ENCODE results near the gene PXMP2. TPM values are rescaled to one million over a fixed set of nuclear protein-coding genes. Genes with fewer than 3 reads are reported as not detected.

Gene PXMP2
- total RNA-seq, 1 donor from 2014 or later: 18.6 TPM

- TF ChIP-seq CTCF (IDR thresholded peaks at IDR 0.05; ENCODE audit: unreplicated experiment): no peak
- Mint-ChIP-seq H3K27ac (ENCODE audit: unreplicated experiment) (peak overlapping the region; percentile 42), H3K27me3 (ENCODE audit: unreplicated experiment) (peaks cover 25% of the 10 kb centered on the region), H3K9me3 (ENCODE audit: unreplicated experiment) (no peaks in the 10 kb centered on the region), H3K4me1 (ENCODE audit: unreplicated experiment) (peaks cover 3% of the 10 kb centered on the region), H3K36me3 (ENCODE audit: low read depth, unreplicated experiment) (peaks cover 81% of the 10 kb centered on the region), H3K4me3 (ENCODE audit: unreplicated experiment) (peak overlapping the region; percentile 65)
- DNase-seq (ENCODE audit: low spot score): no peak
These were observed 42.3 kb downstream of the PXMP2 start for GRCh38 chr12:132729541-132730320.

- TF ChIP-seq CTCF (IDR thresholded peaks at IDR 0.05; ENCODE audit: unreplicated experiment): no peak
- Mint-ChIP-seq H3K4me3 (ENCODE audit: unreplicated experiment) (no peak overlapping the region), H3K27ac (ENCODE audit: unreplicated experiment) (peak overlapping the region; percentile 42), H3K27me3 (ENCODE audit: unreplicated experiment) (peaks cover 25% of the 10 kb centered on the region), H3K36me3 (ENCODE audit: low read depth, unreplicated experiment) (peaks cover 83% of the 10 kb centered on the region), H3K9me3 (ENCODE audit: unreplicated experiment) (no peaks in the 10 kb centered on the region), H3K4me1 (ENCODE audit: unreplicated experiment) (peaks cover 3% of the 10 kb centered on the region)
- DNase-seq (ENCODE audit: low spot score): no peak
These were observed 43.0 kb downstream of the PXMP2 start for GRCh38 chr12:132730353-132730752.

- peaks cover 3% of the 10 kb centered on the region for H3K4me1 Mint-ChIP-seq (ENCODE audit: unreplicated experiment)
- H3K4me3 Mint-ChIP-seq (ENCODE audit: unreplicated experiment): peak overlapping the region; percentile 43
- DNase-seq (ENCODE audit: low spot score): no peak
- H3K27ac Mint-ChIP-seq (ENCODE audit: unreplicated experiment): no peak overlapping the region
- H3K9me3 Mint-ChIP-seq (ENCODE audit: unreplicated experiment): no peaks in the 10 kb centered on the region
- peaks cover 81% of the 10 kb centered on the region for H3K36me3 Mint-ChIP-seq (ENCODE audit: low read depth, unreplicated experiment)
- no peak for TF ChIP-seq CTCF (IDR thresholded peaks at IDR 0.05; ENCODE audit: unreplicated experiment)
- H3K27me3 Mint-ChIP-seq (ENCODE audit: unreplicated experiment): peaks cover 25% of the 10 kb centered on the region
These were observed 44.2 kb downstream of the PXMP2 start for GRCh38 chr12:132731574-132731973.

GRCh38 chr12:132734206-132734605 is 46.8 kb downstream of the PXMP2 start:
- Mint-ChIP-seq H3K27me3 (ENCODE audit: unreplicated experiment) (peaks cover 21% of the 10 kb centered on the region), H3K4me3 (ENCODE audit: unreplicated experiment) (peak overlapping the region; percentile 11), H3K27ac (ENCODE audit: unreplicated experiment) (peak overlapping the region; percentile 64), H3K9me3 (ENCODE audit: unreplicated experiment) (no peaks in the 10 kb centered on the region), H3K4me1 (ENCODE audit: unreplicated experiment) (peaks cover 3% of the 10 kb centered on the region), H3K36me3 (ENCODE audit: low read depth, unreplicated experiment) (peaks cover 79% of the 10 kb centered on the region)
- no peak for TF ChIP-seq CTCF (IDR thresholded peaks at IDR 0.05; ENCODE audit: unreplicated experiment)
- DNase-seq (ENCODE audit: low spot score): no peak

- H3K27me3 Mint-ChIP-seq (ENCODE audit: unreplicated experiment): peaks cover 19% of the 10 kb centered on the region
- no peak for DNase-seq (ENCODE audit: low spot score)
- no peaks in the 10 kb centered on the region for H3K9me3 Mint-ChIP-seq (ENCODE audit: unreplicated experiment)
- H3K4me1 Mint-ChIP-seq (ENCODE audit: unreplicated experiment): peaks cover 3% of the 10 kb centered on the region
- no peak overlapping the region for H3K27ac Mint-ChIP-seq (ENCODE audit: unreplicated experiment)
- peaks cover 80% of the 10 kb centered on the region for H3K36me3 Mint-ChIP-seq (ENCODE audit: low read depth, unreplicated experiment)
- no peak for TF ChIP-seq CTCF (IDR thresholded peaks at IDR 0.05; ENCODE audit: unreplicated experiment)
- peak overlapping the region; percentile 56 for H3K4me3 Mint-ChIP-seq (ENCODE audit: unreplicated experiment)
These were observed 48.1 kb downstream of the PXMP2 start for GRCh38 chr12:132735496-132735895.
